Measurements from ENCODE around the gene CFB. TPM values are rescaled to one million over a fixed set of nuclear protein-coding genes. Genes with fewer than 3 reads are reported as not detected.
A peak's percentile ranks its signal among the peaks of the same experiment; 100 is the strongest.

CFB gene
- total RNA-seq, 5 donors from 2014 or later (not counting 1 experiment from before 2014, with no cell fraction given): 1.3 to 2.2 (median 1.8) TPM; not detected in 2

DNA sequence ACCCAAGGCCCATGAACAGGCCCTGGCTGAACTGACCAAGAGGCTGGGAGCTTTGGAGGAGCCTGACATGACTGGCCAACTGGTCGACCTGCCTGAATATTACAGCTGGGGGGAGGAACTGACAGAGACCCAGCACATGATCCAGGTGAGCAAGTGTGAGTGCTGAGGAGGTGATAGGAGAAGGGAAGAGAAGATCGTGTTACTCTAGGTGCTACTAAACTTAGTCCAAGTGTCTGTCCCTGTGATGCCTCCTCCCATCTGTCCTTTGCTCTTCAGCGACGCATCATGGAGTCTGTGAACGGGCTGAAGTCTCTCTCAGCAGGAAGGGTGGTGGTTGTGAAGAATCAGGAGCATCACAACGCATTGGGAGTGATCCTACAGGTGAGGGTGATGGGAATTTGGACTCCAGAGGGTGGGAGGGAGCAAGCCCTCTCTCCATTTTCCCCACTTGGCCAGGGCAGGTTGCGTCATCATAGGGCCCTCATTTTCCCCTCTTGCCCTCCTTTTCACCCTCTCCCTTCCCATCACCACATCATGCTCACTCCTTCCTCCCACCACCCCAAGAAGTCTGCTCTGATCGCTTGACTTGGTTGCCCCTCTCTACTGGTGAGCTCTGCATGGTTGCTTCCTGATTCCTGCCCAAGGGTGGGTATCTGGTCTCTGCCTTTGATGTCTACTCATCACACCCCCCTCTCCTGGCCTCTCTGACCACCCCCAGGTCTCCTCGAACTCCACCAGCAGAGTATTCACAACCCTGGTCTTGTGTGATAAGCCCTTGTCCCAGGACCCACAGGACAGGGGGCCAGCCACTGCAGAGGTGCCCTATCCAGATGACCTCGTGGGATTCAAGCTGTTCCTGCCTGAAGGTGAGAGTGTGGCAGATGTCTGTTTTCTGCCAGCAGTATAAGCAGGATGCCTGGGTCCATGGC lies 21.4 kb downstream of the CFB start:
- no peak overlapping the region for H3K4me3 Mint-ChIP-seq
- H3K4me1 Mint-ChIP-seq: peaks cover 22 to 35% (median 27%) of the 10 kb centered on the region in 3 donors
- peak overlapping the region in 1 of 2 donors; percentile 52 for H3K27ac Mint-ChIP-seq
- DNase-seq: no peak
- ATAC-seq (replicated peaks in 1 of 4): no peak
- no peaks in the 10 kb centered on the region for H3K9me3 Mint-ChIP-seq
- CTCF ChIA-PET: no interaction called here
- Histone ChIP-seq H3K4me1 (ENCODE audit: control insufficient read depth in 1 of 2, extremely low read depth in 1 of 2, insufficient read depth in 2 of 2, low read length in 2 of 2) (peaks cover 3 to 17% of the 10 kb centered on the region in 2 experiments), H3K4me3 (ENCODE audit: control insufficient read depth in 1 of 2, extremely low read depth in 1 of 2, low read length in 1 of 2) (no peak overlapping the region), H3K27me3 (replicated peaks in 1 of 2; ENCODE audit: control insufficient read depth in 2 of 2, extremely low read depth in 1 of 2, insufficient read depth in 2 of 2, low read length in 1 of 2) (no peaks in the 10 kb centered on the region), H3K27ac (ENCODE audit: low read length) (no peak overlapping the region), H3K36me3 (ENCODE audit: control insufficient read depth in 2 of 2, extremely low read depth in 1 of 2, insufficient read depth in 1 of 2, low read length in 1 of 2) (peaks cover 33 to 76% of the 10 kb centered on the region in 2 donors), H3K9me3 (no peaks in the 10 kb centered on the region)
- WGBS (ENCODE audit: insufficient coverage): 90% methylated on average over 4 of the region's 10 CpGs
- POLR2A ChIA-PET: no interaction called here
- H3K36me3 Mint-ChIP-seq: peaks cover 51% of the 10 kb centered on the region
- no peaks in the 10 kb centered on the region for H3K27me3 Mint-ChIP-seq

- no peak overlapping the region for H3K27ac Mint-ChIP-seq
- peaks cover 33 to 69% of the 10 kb centered on the region in 2 donors for H3K36me3 ChIP-seq (ENCODE audit: control insufficient read depth in 2 of 2, extremely low read depth in 1 of 2, insufficient read depth in 1 of 2, low read length in 1 of 2)
- H3K4me3 Mint-ChIP-seq: no peak overlapping the region
- H3K27ac ChIP-seq (ENCODE audit: low read length): no peak overlapping the region
- peaks cover 28 to 40% (median 33%) of the 10 kb centered on the region in 3 donors for H3K4me1 Mint-ChIP-seq
- no peaks in the 10 kb centered on the region for H3K27me3 Mint-ChIP-seq
- no peaks in the 10 kb centered on the region for H3K27me3 ChIP-seq (replicated peaks in 1 of 2; ENCODE audit: control insufficient read depth in 2 of 2, extremely low read depth in 1 of 2, insufficient read depth in 2 of 2, low read length in 1 of 2)
- H3K9me3 ChIP-seq: no peaks in the 10 kb centered on the region
- H3K36me3 Mint-ChIP-seq: peaks cover 44% of the 10 kb centered on the region
- H3K4me1 ChIP-seq (ENCODE audit: control insufficient read depth in 1 of 2, extremely low read depth in 1 of 2, insufficient read depth in 2 of 2, low read length in 2 of 2): peaks cover 7 to 22% of the 10 kb centered on the region in 2 experiments
- ATAC-seq (replicated peaks in 1 of 4) (no peak), DNase-seq (no peak)
- no peak overlapping the region for H3K4me3 ChIP-seq (ENCODE audit: control insufficient read depth in 1 of 2, extremely low read depth in 1 of 2, low read length in 1 of 2)
- no peaks in the 10 kb centered on the region for H3K9me3 Mint-ChIP-seq
- ChIA-PET POLR2A (no interaction called here), CTCF (no interaction called here)
- WGBS (ENCODE audit: insufficient coverage): 94% methylated on average over 3 of the region's 3 CpGs
Measured at GRCh38 chr6:31967926-31968320, 22.0 kb downstream of the CFB start.

- Histone ChIP-seq H3K36me3 (ENCODE audit: control insufficient read depth in 2 of 2, extremely low read depth in 1 of 2, insufficient read depth in 1 of 2, low read length in 1 of 2) (peaks cover 33 to 65% of the 10 kb centered on the region in 2 donors), H3K4me1 (ENCODE audit: control insufficient read depth in 1 of 2, extremely low read depth in 1 of 2, insufficient read depth in 2 of 2, low read length in 2 of 2) (peaks cover 11 to 26% of the 10 kb centered on the region in 2 experiments), H3K9me3 (no peaks in the 10 kb centered on the region), H3K27ac (ENCODE audit: low read length) (no peak overlapping the region), H3K4me3 (ENCODE audit: control insufficient read depth in 1 of 2, extremely low read depth in 1 of 2, low read length in 1 of 2) (no peak overlapping the region), H3K27me3 (replicated peaks in 1 of 2; ENCODE audit: control insufficient read depth in 2 of 2, extremely low read depth in 1 of 2, insufficient read depth in 2 of 2, low read length in 1 of 2) (no peaks in the 10 kb centered on the region)
- no peak for DNase-seq
- Mint-ChIP-seq H3K9me3 (no peaks in the 10 kb centered on the region), H3K27ac (no peak overlapping the region), H3K36me3 (peaks cover 40% of the 10 kb centered on the region), H3K4me1 (peaks cover 32 to 44% (median 37%) of the 10 kb centered on the region in 3 donors), H3K4me3 (no peak overlapping the region), H3K27me3 (no peaks in the 10 kb centered on the region)
- CTCF ChIA-PET: no interaction called here
- POLR2A ChIA-PET: no interaction called here
- no peak for ATAC-seq (replicated peaks in 1 of 4)
- WGBS (ENCODE audit: insufficient coverage): 96% methylated on average over 9 of the region's 11 CpGs
Measured at GRCh38 chr6:31968326-31968725, 22.4 kb downstream of the CFB start.

GRCh38 chr6:31968791-31969711 lies 23.2 kb downstream of the CFB start:
- Mint-ChIP-seq H3K27ac (peak overlapping the region in 1 of 2 donors; percentile 84), H3K36me3 (peaks cover 35% of the 10 kb centered on the region), H3K9me3 (no peaks in the 10 kb centered on the region), H3K4me1 (peaks cover 34 to 52% (median 43%) of the 10 kb centered on the region in 3 donors), H3K4me3 (peak overlapping the region; percentile 57 to 92 (median 59)), H3K27me3 (no peaks in the 10 kb centered on the region)
- no peaks in the 10 kb centered on the region for H3K9me3 ChIP-seq
- no peaks in the 10 kb centered on the region for H3K27me3 ChIP-seq (replicated peaks in 1 of 2; ENCODE audit: control insufficient read depth in 2 of 2, extremely low read depth in 1 of 2, insufficient read depth in 2 of 2, low read length in 1 of 2)
- ATAC-seq (replicated peaks in 1 of 4) (no peak), DNase-seq (no peak)
- no peak overlapping the region for H3K4me3 ChIP-seq (ENCODE audit: control insufficient read depth in 1 of 2, extremely low read depth in 1 of 2, low read length in 1 of 2)
- H3K4me1 ChIP-seq (ENCODE audit: control insufficient read depth in 1 of 2, extremely low read depth in 1 of 2, insufficient read depth in 2 of 2, low read length in 2 of 2): peaks cover 12 to 26% of the 10 kb centered on the region in 2 experiments
- ChIA-PET CTCF (no interaction called here), POLR2A (interaction anchor here (0.6 to 1.2 kb wide), 2 partner anchors 10 to 927 kb away, joined by 3 read pairs; partner anchors contain the start of gene SKIC2 (in 1 of the 2))
- H3K36me3 ChIP-seq (ENCODE audit: control insufficient read depth in 2 of 2, extremely low read depth in 1 of 2, insufficient read depth in 1 of 2, low read length in 1 of 2): peaks cover 33 to 58% of the 10 kb centered on the region in 2 donors
- H3K27ac ChIP-seq (ENCODE audit: low read length): no peak overlapping the region
- WGBS (ENCODE audit: insufficient coverage): 93% methylated on average over 15 of the region's 23 CpGs

GRCh38 chr6:31969712-31970603 lies 24.1 kb downstream of the CFB start:
- Mint-ChIP-seq H3K9me3 (no peaks in the 10 kb centered on the region), H3K27me3 (no peaks in the 10 kb centered on the region), H3K36me3 (peaks cover 33% of the 10 kb centered on the region), H3K4me3 (peak overlapping the region; percentile 57 to 92 (median 59)), H3K4me1 (peaks cover 36 to 55% (median 46%) of the 10 kb centered on the region in 3 donors), H3K27ac (peak overlapping the region; percentile 75 to 84)
- H3K27ac ChIP-seq (ENCODE audit: low read length): peak overlapping the region; percentile 99
- H3K36me3 ChIP-seq (ENCODE audit: control insufficient read depth in 2 of 2, extremely low read depth in 1 of 2, insufficient read depth in 1 of 2, low read length in 1 of 2): peaks cover 33 to 49% of the 10 kb centered on the region in 2 donors
- no peaks in the 10 kb centered on the region for H3K9me3 ChIP-seq
- no peak overlapping the region for H3K4me3 ChIP-seq (ENCODE audit: control insufficient read depth in 1 of 2, extremely low read depth in 1 of 2, low read length in 1 of 2)
- ATAC-seq (replicated peaks in 1 of 4): no peak
- 88% methylated on average over 10 of the region's 17 CpGs for WGBS (ENCODE audit: insufficient coverage)
- CTCF ChIA-PET: interaction anchor here in 1 of 2 donors (0.6 kb wide), 1 partner anchor 1741 kb away, joined by 3 read pairs; the partner anchor contains the start of gene UQCC2
- no peak for DNase-seq
- no peaks in the 10 kb centered on the region for H3K27me3 ChIP-seq (replicated peaks in 1 of 2; ENCODE audit: control insufficient read depth in 2 of 2, extremely low read depth in 1 of 2, insufficient read depth in 2 of 2, low read length in 1 of 2)
- POLR2A ChIA-PET: interaction anchor here (0.6 to 1.2 kb wide), 2 partner anchors 11 to 926 kb away, joined by 3 read pairs; partner anchors contain the start of gene SKIC2 (in 1 of the 2)
- peaks cover 12 to 26% of the 10 kb centered on the region in 2 experiments for H3K4me1 ChIP-seq (ENCODE audit: control insufficient read depth in 1 of 2, extremely low read depth in 1 of 2, insufficient read depth in 2 of 2, low read length in 2 of 2)
